NCI-H2029 (cell line): ENCODE measurements around the gene GPRC5B.
A peak's percentile ranks its signal among the peaks of the same experiment; 100 is the strongest.

Experiments
- DNase-seq: peaks from one replicate; lab custom pipeline; 2025; lab: John Stamatoyannopoulos, UW

The GPRC5B gene

GRCh38 chr16:19844945-19845641, 39.6 kb downstream of the GPRC5B start:
- DNase-seq = no peak

- DNase-seq = no peak
These were observed 41.3 kb downstream of the GPRC5B start for GRCh38 chr16:19843371-19843770.

GRCh38 chr16:19842426-19843157, 42.1 kb downstream of the GPRC5B start:
- no peak for DNase-seq

- no peak for DNase-seq
These were observed 43.5 kb downstream of the GPRC5B start for GRCh38 chr16:19841184-19841583.

GRCh38 chr16:19840524-19841110, 44.0 kb downstream of the GPRC5B start:
- peak; percentile 78 for DNase-seq

- DNase-seq = no peak
These were observed 46.5 kb downstream of the GPRC5B start for GRCh38 chr16:19837984-19838707.

GRCh38 chr16:19837331-19837980, 47.2 kb downstream of the GPRC5B start:
- no peak for DNase-seq

GRCh38 chr16:19835968-19836421, 48.7 kb downstream of the GPRC5B start:
- DNase-seq = no peak

GRCh38 chr16:19835196-19835595, 49.5 kb downstream of the GPRC5B start:
- DNase-seq = no peak

- DNase-seq = no peak
These were observed 51.1 kb downstream of the GPRC5B start for GRCh38 chr16:19833581-19833980.

GRCh38 chr16:19833176-19833575, 51.5 kb downstream of the GPRC5B start:
- no peak for DNase-seq

- DNase-seq = no peak
These were observed 53.0 kb downstream of the GPRC5B start for GRCh38 chr16:19831678-19832077.

- DNase-seq = no peak
These were observed 53.6 kb downstream of the GPRC5B start for GRCh38 chr16:19830902-19831560.

GRCh38 chr16:19829844-19830692, 54.6 kb downstream of the GPRC5B start:
- no peak for DNase-seq

GRCh38 chr16:19824216-19824615, 60.4 kb downstream of the GPRC5B start:
- no peak for DNase-seq

- no peak for DNase-seq
These were observed 61.3 kb downstream of the GPRC5B start for GRCh38 chr16:19823322-19823721.

- DNase-seq = no peak
These were observed 62.1 kb downstream of the GPRC5B start for GRCh38 chr16:19822533-19822932.

GRCh38 chr16:19817875-19818274, 66.8 kb downstream of the GPRC5B start:
- DNase-seq = no peak

GRCh38 chr16:19817122-19817521, 67.5 kb downstream of the GPRC5B start:
- no peak for DNase-seq

GRCh38 chr16:19815418-19815817, 69.2 kb downstream of the GPRC5B start:
- DNase-seq = no peak
